ENCODE measurements around the gene IL12B. TPM values are rescaled to one million over a fixed set of nuclear protein-coding genes. Genes with fewer than 3 reads are reported as not detected.
"Not testable (repeated sequence)": the region's sequence is repeated elsewhere in the genome, so short reads cannot be mapped to it uniquely, and the experiment has no call there.

The IL12B gene
- total RNA-seq (not detected), polyA plus RNA-seq (not detected)
- long read RNA-seq, donor 1, result 0 reads
- long read RNA-seq, donor 2, result 0 reads
- long read RNA-seq, donor 3, result 0 reads
- long read RNA-seq, donor 4, result 0 reads

DNA sequence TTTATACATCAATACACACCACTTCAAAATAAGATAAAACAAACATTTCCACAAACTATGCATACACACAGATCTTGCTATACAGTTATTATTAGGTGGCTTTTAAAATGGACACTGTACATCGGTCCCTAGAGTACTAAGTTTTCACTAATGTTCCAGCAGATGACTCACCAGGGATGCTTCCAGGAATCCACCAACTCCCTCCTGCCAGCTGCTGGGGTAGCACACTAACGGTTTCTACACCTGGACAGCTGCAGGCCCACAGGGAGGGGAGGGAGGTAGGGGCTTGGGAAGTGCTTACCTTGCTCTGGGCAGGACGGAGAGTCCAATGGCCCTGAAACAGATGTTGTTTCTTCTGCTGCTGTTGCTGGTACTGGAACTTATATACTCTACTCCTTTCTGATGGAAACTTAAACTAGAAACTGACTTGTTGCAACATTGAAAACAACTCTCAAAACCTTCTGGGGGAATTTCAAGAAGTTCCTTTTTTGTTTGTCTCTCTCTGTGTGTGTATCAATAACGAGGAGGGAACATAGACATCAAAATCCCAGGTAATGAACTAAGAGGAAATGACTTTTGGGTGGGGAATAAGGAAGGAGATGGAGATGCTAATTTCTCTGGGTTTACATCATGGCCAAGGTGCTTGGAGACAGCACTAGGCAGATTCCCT is at the start of gene IL12B:
Gene IL12B, minus strand, starts transcription at position 357 of the 670 bp plus-strand sequence. CDS start 3,705 bp downstream, outside the sequence.
- DNase-seq, result no peak
- Histone ChIP-seq H3K27me3 (ENCODE audit: control insufficient read depth, insufficient read depth) (peaks cover 2% of the 10 kb centered on the region), H3K4me3 (ENCODE audit: low read length) (no peak within 1 kb of the TSS), H3K9me3 (ENCODE audit: control insufficient read depth, low read length) (no peaks in the 10 kb centered on the region), H3K4me1 (ENCODE audit: control insufficient read depth, insufficient read depth, low read length) (no peaks in the 10 kb centered on the region), H3K27ac (ENCODE audit: low read length) (no peak within 1 kb of the TSS)
- WGBS, result 52% methylated on average over 4 of the region's 4 CpGs
- intact Hi-C loops (cut with DNase I), result loop anchor here in 1 of 4 donors (5.0 kb wide), 1 partner anchor 657 kb away; no protein-coding TSS in a partner anchor
- ATAC-seq, result no peak

DNA sequence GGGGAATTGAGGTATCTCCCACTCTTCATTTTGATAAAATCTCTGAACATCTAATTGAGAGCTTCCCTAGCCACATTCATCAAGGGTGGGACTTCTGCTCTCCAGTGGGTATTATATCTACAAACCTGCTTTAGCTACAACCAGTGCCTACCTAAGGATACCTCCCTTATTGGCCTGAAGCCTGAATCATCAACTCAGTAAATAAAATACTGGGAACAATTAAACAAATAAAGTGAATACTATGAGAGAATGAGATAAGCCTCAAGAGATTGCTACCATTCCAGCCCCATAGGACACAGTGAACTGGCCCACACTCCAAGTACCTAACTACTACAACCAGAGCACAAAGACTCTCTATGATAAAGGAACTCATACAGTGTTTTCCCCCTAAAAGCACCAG is 47.4 kb upstream of the IL12B start:
- H3K4me3 ChIP-seq (ENCODE audit: low read length), result no peak overlapping the region
- H3K9me3 ChIP-seq (ENCODE audit: control insufficient read depth, low read length), result no peaks in the 10 kb centered on the region
- H3K27ac ChIP-seq (ENCODE audit: low read length), result no peak overlapping the region
- H3K4me1 ChIP-seq (ENCODE audit: control insufficient read depth, insufficient read depth, low read length), result no peaks in the 10 kb centered on the region
- DNase-seq (no peak), ATAC-seq (no peak)
- no peaks in the 10 kb centered on the region for H3K27me3 ChIP-seq (ENCODE audit: control insufficient read depth, insufficient read depth)
- intact Hi-C loops (cut with DNase I), result no loop called here

DNA sequence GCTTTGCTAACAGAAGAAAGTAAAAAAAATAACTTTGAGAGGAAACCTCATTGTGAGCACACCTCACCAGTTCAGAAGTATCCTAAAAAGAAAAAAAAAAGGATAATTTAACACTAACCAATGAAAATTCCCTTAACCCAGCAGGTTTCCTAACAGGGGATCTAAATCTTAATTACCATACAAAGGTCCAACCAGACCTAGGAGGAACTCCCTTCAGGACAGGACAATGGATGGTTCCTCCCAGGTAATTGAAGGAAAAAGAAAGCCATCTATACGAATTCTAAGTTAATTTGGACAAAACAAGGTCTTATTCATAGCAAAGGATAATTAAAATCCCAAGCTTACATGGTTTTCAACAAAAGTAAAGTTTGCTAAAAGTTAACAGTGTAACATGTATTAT is 37.6 kb upstream of the IL12B start:
- H3K4me3 ChIP-seq (ENCODE audit: low read length); ATAC-seq; intact Hi-C loops (cut with DNase I); DNase-seq; H3K27me3 ChIP-seq (ENCODE audit: control insufficient read depth, insufficient read depth); H3K27ac ChIP-seq (ENCODE audit: low read length); H3K9me3 ChIP-seq (ENCODE audit: control insufficient read depth, low read length); H3K4me1 ChIP-seq (ENCODE audit: control insufficient read depth, insufficient read depth, low read length): not testable (repeated sequence)
- WGBS, result 65% methylated on average over 1 of the region's 1 CpG

DNA sequence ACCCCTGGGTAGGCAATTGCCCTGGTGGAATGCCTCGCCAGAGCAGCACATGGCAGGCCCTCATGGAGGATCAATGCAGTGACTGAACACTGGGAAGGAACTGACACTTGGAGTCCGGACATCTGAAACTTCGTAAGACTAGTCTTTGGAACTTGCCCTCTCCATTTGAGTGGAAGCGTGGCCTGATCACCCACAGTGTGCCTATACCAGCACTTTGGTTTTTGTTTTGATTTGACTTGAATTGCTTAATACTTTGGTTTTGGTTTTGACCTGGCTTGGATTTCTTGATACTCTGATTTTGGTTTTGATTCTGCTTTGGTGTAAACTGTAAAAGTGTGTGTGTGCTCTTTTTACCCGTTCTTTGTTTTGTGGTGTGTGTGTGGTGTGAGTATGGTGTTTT is 36.5 kb upstream of the IL12B start:
- ATAC-seq; H3K27me3 ChIP-seq (ENCODE audit: control insufficient read depth, insufficient read depth); intact Hi-C loops (cut with DNase I); H3K4me1 ChIP-seq (ENCODE audit: control insufficient read depth, insufficient read depth, low read length); H3K9me3 ChIP-seq (ENCODE audit: control insufficient read depth, low read length); DNase-seq; H3K27ac ChIP-seq (ENCODE audit: low read length); H3K4me3 ChIP-seq (ENCODE audit: low read length): not testable (repeated sequence)
- WGBS, result 94% methylated on average over 5 of the region's 5 CpGs

DNA sequence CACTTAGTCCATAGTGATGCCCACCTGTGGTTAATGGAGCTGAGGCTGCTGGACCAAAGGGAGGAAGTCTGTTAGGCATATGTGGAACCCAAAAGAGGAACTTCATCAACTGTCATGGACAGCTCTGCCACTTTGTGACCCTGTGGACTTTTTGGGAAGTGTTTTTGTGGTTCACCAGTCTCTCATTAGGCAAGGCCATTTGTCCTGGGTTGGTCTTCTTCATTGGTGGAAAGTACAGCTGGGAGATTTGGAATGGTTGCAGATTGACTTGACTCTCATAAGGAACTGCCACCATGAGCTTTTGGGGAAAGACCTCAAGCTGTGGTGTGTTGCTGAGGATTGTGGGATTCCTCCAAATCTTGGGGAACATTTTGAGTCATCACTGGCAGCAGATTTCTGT is 31.9 kb upstream of the IL12B start:
- intact Hi-C loops (cut with DNase I), result no loop called here
- peak in 1 of 2 donors; percentile 51 for ATAC-seq

DNA sequence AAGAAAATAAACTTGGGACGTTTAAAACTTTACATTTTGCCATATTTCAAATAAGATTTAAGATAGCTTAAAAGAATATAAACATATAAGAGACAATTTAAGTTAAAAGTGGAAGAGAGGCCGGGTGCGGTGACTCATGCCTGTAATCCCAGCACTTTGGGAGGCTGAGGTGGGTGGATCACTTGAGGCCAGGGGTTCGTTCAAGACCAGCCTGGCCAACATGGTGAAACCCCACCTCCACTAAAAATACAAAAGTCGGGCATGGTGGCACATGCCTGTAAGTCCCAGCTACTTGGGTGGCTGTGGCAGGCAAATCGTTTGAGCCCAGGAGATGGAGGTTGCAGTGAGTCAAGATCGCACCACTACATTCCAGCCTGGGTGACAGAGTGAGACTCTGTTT is 29.6 kb upstream of the IL12B start:
- H3K27me3 ChIP-seq (ENCODE audit: control insufficient read depth, insufficient read depth); H3K4me1 ChIP-seq (ENCODE audit: control insufficient read depth, insufficient read depth, low read length); H3K9me3 ChIP-seq (ENCODE audit: control insufficient read depth, low read length); H3K27ac ChIP-seq (ENCODE audit: low read length); intact Hi-C loops (cut with DNase I); DNase-seq; ATAC-seq; H3K4me3 ChIP-seq (ENCODE audit: low read length): not testable (repeated sequence)
- 78% methylated on average over 7 of the region's 7 CpGs for WGBS

More for the DNA sequence above, 31.9 kb upstream of the IL12B start:
- Histone ChIP-seq H3K27me3 (ENCODE audit: control insufficient read depth, insufficient read depth) (no peaks in the 10 kb centered on the region), H3K4me3 (ENCODE audit: low read length) (no peak overlapping the region), H3K27ac (ENCODE audit: low read length) (no peak overlapping the region), H3K4me1 (ENCODE audit: control insufficient read depth, insufficient read depth, low read length) (no peaks in the 10 kb centered on the region), H3K9me3 (ENCODE audit: control insufficient read depth, low read length) (no peaks in the 10 kb centered on the region)
- DNase-seq, result no peak

DNA sequence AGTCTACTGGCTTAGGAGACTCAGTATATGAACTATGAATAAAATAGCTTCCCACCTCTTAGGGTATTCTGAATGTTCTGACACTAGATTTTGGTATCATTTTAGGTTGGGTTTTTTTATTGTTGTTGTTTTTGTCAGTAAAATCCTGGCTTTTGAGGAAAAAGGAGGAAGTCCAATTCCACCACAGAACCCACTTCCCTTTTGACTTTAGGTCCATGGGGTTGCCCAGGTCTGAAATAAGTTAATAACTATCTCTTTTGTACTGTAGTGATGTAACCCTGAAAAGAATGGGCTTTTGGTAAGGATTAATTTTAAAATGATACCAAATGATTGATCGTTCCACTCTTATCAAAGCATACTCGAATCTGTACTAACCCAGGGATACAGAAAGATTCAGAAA is 29.1 kb upstream of the IL12B start:
- no peak for DNase-seq
- ATAC-seq, result no peak
- Histone ChIP-seq H3K27me3 (ENCODE audit: control insufficient read depth, insufficient read depth) (no peaks in the 10 kb centered on the region), H3K4me3 (ENCODE audit: low read length) (no peak overlapping the region), H3K9me3 (ENCODE audit: control insufficient read depth, low read length) (no peaks in the 10 kb centered on the region), H3K27ac (ENCODE audit: low read length) (no peak overlapping the region), H3K4me1 (ENCODE audit: control insufficient read depth, insufficient read depth, low read length) (no peaks in the 10 kb centered on the region)
- WGBS, result 83% methylated on average over 2 of the region's 2 CpGs
- intact Hi-C loops (cut with DNase I), result no loop called here

DNA sequence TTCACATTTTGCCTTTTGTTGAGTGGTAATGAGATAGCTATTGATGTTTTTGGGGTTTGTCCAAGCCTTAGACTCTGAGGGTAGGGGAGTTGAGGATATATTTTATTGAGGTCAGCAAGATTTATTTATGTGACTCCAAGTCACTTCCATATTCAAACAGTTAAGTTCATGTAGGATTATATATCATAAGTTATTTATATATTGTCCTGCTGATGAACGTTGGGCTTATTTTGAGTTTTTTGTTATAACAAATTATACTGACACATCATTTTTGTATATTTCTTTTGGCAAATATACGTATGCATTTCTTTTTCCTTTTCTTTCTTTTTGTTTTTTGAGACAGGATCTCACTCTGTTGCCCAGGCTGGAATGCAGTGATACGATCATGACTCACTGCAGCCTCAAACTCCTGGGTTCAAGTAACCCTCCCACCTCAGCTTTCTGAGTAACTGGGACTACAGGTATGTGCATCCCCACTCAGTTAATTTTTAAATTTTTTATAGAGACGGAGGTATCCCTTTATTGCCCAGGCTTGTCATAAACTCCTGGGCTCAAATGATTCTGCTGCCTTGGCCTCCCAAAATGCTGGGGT is 23.5 kb upstream of the IL12B start:
- no peak overlapping the region for H3K27ac ChIP-seq (ENCODE audit: low read length)
- no peak for ATAC-seq
- H3K9me3 ChIP-seq (ENCODE audit: control insufficient read depth, low read length), result no peaks in the 10 kb centered on the region
- H3K4me1 ChIP-seq (ENCODE audit: control insufficient read depth, insufficient read depth, low read length), result no peaks in the 10 kb centered on the region
- no peaks in the 10 kb centered on the region for H3K27me3 ChIP-seq (ENCODE audit: control insufficient read depth, insufficient read depth)
- no peak for DNase-seq
- WGBS, result 66% methylated on average over 4 of the region's 4 CpGs
- H3K4me3 ChIP-seq (ENCODE audit: low read length), result no peak overlapping the region
- intact Hi-C loops (cut with DNase I), result no loop called here

DNA sequence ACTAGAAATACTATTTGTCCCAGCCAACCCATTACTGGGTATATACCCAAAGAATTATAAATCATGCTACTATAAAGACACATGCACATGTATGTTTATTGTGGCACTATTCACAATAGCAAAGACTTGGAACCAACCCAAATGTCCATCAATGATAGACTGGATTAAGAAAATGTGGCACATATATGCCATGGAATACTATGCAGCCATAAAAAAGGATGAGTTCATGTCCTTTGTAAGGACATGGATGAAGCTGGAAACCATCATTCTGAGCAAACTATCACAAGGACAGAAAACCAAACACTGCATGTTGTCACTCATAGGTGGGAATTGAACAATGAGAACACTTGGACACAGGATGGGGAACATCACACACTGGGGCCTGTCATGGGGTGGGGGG is 20.4 kb upstream of the IL12B start:
- ATAC-seq; H3K4me3 ChIP-seq (ENCODE audit: low read length); H3K27ac ChIP-seq (ENCODE audit: low read length); H3K27me3 ChIP-seq (ENCODE audit: control insufficient read depth, insufficient read depth); H3K9me3 ChIP-seq (ENCODE audit: control insufficient read depth, low read length); intact Hi-C loops (cut with DNase I); DNase-seq; H3K4me1 ChIP-seq (ENCODE audit: control insufficient read depth, insufficient read depth, low read length): not testable (repeated sequence)

DNA sequence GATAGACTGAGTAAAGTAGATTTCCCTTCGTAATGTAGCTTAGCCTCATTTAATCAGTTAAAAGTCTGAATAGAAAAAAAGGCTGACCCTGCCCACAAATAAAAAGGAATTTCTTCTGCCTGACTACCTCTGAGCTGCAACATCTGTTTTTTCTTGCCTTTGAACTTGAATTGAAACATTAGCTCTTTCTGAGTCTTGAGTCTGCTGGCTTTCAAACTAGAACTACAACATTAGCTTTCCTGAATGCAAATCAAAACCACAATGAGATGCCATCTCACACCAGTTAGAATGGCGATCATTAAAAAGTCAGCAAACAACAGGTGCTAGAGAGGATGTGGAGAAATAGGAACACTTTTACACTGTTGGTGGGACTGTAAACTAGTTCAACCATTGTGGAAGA is 19.9 kb upstream of the IL12B start:
- WGBS, result 80% methylated on average over 2 of the region's 2 CpGs
- intact Hi-C loops (cut with DNase I); H3K9me3 ChIP-seq (ENCODE audit: control insufficient read depth, low read length); H3K4me3 ChIP-seq (ENCODE audit: low read length); H3K27ac ChIP-seq (ENCODE audit: low read length); H3K4me1 ChIP-seq (ENCODE audit: control insufficient read depth, insufficient read depth, low read length); H3K27me3 ChIP-seq (ENCODE audit: control insufficient read depth, insufficient read depth); ATAC-seq; DNase-seq: not testable (repeated sequence)

DNA sequence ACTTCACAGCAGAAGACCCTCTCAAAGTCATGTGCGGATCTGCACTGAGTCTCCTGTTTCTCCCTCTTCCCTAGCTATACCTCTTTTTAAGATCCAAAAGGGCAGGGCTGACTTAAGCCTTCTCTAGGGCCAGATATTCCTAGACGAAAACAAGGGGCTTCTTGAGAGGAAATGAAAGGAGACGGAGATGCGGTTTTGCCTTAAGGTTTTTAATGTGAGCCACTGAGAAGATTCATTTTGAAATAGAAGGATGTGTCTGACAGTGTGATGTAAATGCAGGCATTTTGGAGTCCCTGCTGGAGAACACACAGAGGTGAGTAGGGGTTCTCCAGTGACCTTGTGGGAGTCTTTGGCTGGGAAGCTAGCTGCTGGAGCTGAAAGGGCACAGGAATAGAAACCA is 15.6 kb upstream of the IL12B start:
- no peak overlapping the region for H3K27ac ChIP-seq (ENCODE audit: low read length)
- no peak overlapping the region for H3K4me3 ChIP-seq (ENCODE audit: low read length)
- ATAC-seq, result no peak
- H3K4me1 ChIP-seq (ENCODE audit: control insufficient read depth, insufficient read depth, low read length), result peaks cover 3% of the 10 kb centered on the region
- intact Hi-C loops (cut with DNase I), result no loop called here
- no peak for DNase-seq
- 85% methylated on average over 4 of the region's 4 CpGs for WGBS
- H3K27me3 ChIP-seq (ENCODE audit: control insufficient read depth, insufficient read depth), result no peaks in the 10 kb centered on the region
- H3K9me3 ChIP-seq (ENCODE audit: control insufficient read depth, low read length), result peaks cover 3% of the 10 kb centered on the region

Measured in right cardiac atrium (tissue), 5 donors.